K562 (cell line): ENCODE measurements around the gene TMEM208. TPM values are rescaled to one million over a fixed set of nuclear protein-coding genes. Genes with fewer than 3 reads are reported as not detected.

Experiments used
- ARID1B ChIP-seq: fragments of 450-650 bp; IDR thresholded peaks from 2 replicates; pipeline ENCODE4 v1.6.1; 2016; ENCODE audit warnings: antibody characterized with exemption, mild to moderate bottlenecking, inconsistent platforms
- ATF6 ChIP-seq: sonication (generic); formaldehyde crosslinking; IDR thresholded peaks from 2 replicates; pipeline ENCODE4 v1.4.0; 2020; ENCODE audit warnings: mild to moderate bottlenecking, missing genetic modification reagents
- DEAF1 ChIP-seq: fragments of 450-650 bp; formaldehyde crosslinking; IDR thresholded peaks from 2 replicates; pipeline ENCODE4 v1.4.0; 2020; ENCODE audit warnings: mild to moderate bottlenecking, moderate library complexity
- GTF3C2 ChIP-seq: IDR thresholded peaks from 3 replicates; pipeline ENCODE4 v1.6.1; 2011; ENCODE audit warnings: borderline replicate concordance, mild to moderate bottlenecking, moderate library complexity; ENCODE audit not compliant: insufficient read length; ENCODE audit errors: extremely low read depth
- HNRNPL ChIP-seq: fragments of 200-400 bp; formaldehyde crosslinking; IDR thresholded peaks from 2 replicates; pipeline ENCODE4 v1.6.1; 2017; ENCODE audit warnings: low read depth, mild to moderate bottlenecking, low read length
- PATZ1 ChIP-seq: fragments of 250-450 bp; sonication (Bioruptor Pico); IDR thresholded peaks from 2 replicates; pipeline ENCODE4 v1.5.0; 2020; ENCODE audit warnings: mild to moderate bottlenecking, borderline replicate concordance
- PRDM10 ChIP-seq: fragments of 450-650 bp; IDR thresholded peaks from 2 replicates; pipeline ENCODE4 v1.6.1; 2018; ENCODE audit not compliant: partially characterized antibody
- XRCC3 ChIP-seq: fragments of 450-650 bp; IDR thresholded peaks from 2 replicates; pipeline ENCODE4 v1.6.1; 2017; ENCODE audit warnings: mild to moderate bottlenecking, moderate library complexity
- ZNF324 ChIP-seq: fragments of 250-450 bp; sonication (Bioruptor Pico); IDR thresholded peaks from 2 replicates; pipeline ENCODE4 v1.4.0; 2020; ENCODE audit warnings: mild to moderate bottlenecking
- ZNF384 ChIP-seq: IDR thresholded peaks from 2 replicates; pipeline ENCODE4 v1.6.1; 2012; ENCODE audit warnings: low read depth, low read length, improper control_type of control experiment
- ZNF518B ChIP-seq: fragments of 250-450 bp; sonication (Bioruptor Pico); IDR thresholded peaks from 2 replicates; pipeline ENCODE4 v1.5.0; 2021; ENCODE audit warnings: mild to moderate bottlenecking, moderate library complexity
- polyA plus RNA-seq, 8 experiments: library from polyadenylated mRNA; depleted of rRNA in 4 of 8; stranded (reverse) in 5 of 8; unstranded in 3 of 8; fragments of >200 nt; fragmentation: Nextera tagmentation in 2 of 8; fragmentation: Illumina TruSeq in 1 of 8; extraction: Ambion mirVana in 2 of 8; extraction: Trizol in 1 of 8; gene quantifications; 2 replicates each; pipeline versions ENCODE4 v1.2.1 to v1.2.3, GENCODE V29; 2011 to 2014; ENCODE audit warnings: inconsistent platforms in 1 of 8, missing spikeins in 1 of 8
- total RNA-seq, 7 experiments: library from RNA; depleted of rRNA in 6 of 7; stranded (reverse); fragments of >200 nt in 6 of 7; fragmentation: Illumina TruSeq in 2 of 7; extraction: Trizol in 2 of 7; gene quantifications; 2 replicates each; pipeline versions ENCODE4 v1.2.1 to v1.2.3, GENCODE V29; 2011 to 2021; ENCODE audit warnings: low replicate concordance in 1 of 7

Gene TMEM208
- total and polyA plus RNA-seq, 9 of the 15 experiments (the other 6 are each of a cell fraction or from before 2014, with no cell fraction given) = 31.8 to 239 (median 54.3) TPM

- TF ChIP-seq PATZ1 (CRISPR knock-in tag) (no peak), ZNF384 (peak; percentile 99), ZNF324 (CRISPR knock-in tag) (no peak), PRDM10 (peak; percentile 72), ZNF518B (no peak), GTF3C2 (no peak), HNRNPL (no peak), DEAF1 (no peak), ATF6 (peak; percentile 39; the same call in 1 of the 2 replicates), ARID1B (peak; percentile 97), XRCC3 (no peak)
These were observed 41.2 kb downstream of the TMEM208 start (continued) for GRCh38 chr16:67268136-67268579.
